HEK293 (cell line): ENCODE data around the gene UQCC3.

Experiments
- CTCF ChIA-PET: fragments of 350-600 bp; formaldehyde crosslinking; extraction: SDS; loops from one replicate; lab custom pipeline; 2021; ENCODE audit warnings: antibody characterized with exemption; lab: Yijun Ruan, JAX
- POLR2A ChIA-PET: fragments of 300-600 bp; formaldehyde crosslinking; extraction: SDS; loops from one replicate; lab custom pipeline; 2020; ENCODE audit warnings: antibody characterized with exemption, inconsistent platforms; lab: Yijun Ruan, JAX
- H3K27ac ChIP-seq: fragments of 200-500 bp; sonication (Bioruptor generic); 2 replicates; pipeline ENCODE4 v1.5.1; 2014; ENCODE audit warnings: low read depth, low read length, control low read depth, inconsistent platforms; ENCODE audit errors: extremely low read depth
- H3K36me3 ChIP-seq, 2 experiments: fragments of 200-500 bp in 1 of 2; sonication (Bioruptor generic) in 1 of 2; 1 replicate in 1 of 2; 2 replicates in 1 of 2; pipeline ENCODE4 v1.5.1; 2014 to 2017; ENCODE audit warnings: inconsistent platforms in 2 of 2, low read length in 2 of 2; ENCODE audit not compliant: control insufficient read depth in 2 of 2, insufficient read depth in 1 of 2
- H3K4me1 ChIP-seq: fragments of 200-500 bp; sonication (Bioruptor generic); 2 replicates; pipeline ENCODE4 v1.5.1; 2014; ENCODE audit warnings: mild to moderate bottlenecking, low read length, inconsistent platforms; ENCODE audit not compliant: control insufficient read depth, insufficient read depth
- H3K4me3 ChIP-seq: 2 replicates; pipeline ENCODE4 v1.5.1; 2011; ENCODE audit warnings: low read depth, mild to moderate bottlenecking, control low read depth, low read length, moderate library complexity
- H3K9me3 ChIP-seq: fragments of 200-500 bp; sonication (Bioruptor generic); 2 replicates; pipeline ENCODE4 v1.5.1; 2014; ENCODE audit warnings: low read depth, low read length, inconsistent platforms; ENCODE audit not compliant: control insufficient read depth, insufficient read depth
- FEZF1 ChIP-seq: fragments of 450-650 bp; formaldehyde crosslinking; IDR thresholded peaks from 2 replicates; pipeline ENCODE4 v1.5.1; 2016; ENCODE audit warnings: missing biosample characterization, missing genetic modification characterization
- IKZF3 ChIP-seq: fragments of 450-650 bp; IDR thresholded peaks from 2 replicates; pipeline ENCODE4 v1.5.0; 2018; ENCODE audit warnings: missing biosample characterization, mild to moderate bottlenecking, missing genetic modification characterization, moderate library complexity
- KLF7 ChIP-seq: fragments of 450-650 bp; formaldehyde crosslinking; IDR thresholded peaks from 2 replicates; pipeline ENCODE4 v1.5.1; 2016; ENCODE audit warnings: missing biosample characterization, missing genetic modification characterization, borderline replicate concordance
- MYNN ChIP-seq: fragments of 450-650 bp; formaldehyde crosslinking; IDR thresholded peaks from 2 replicates; pipeline ENCODE4 v1.5.1; 2016; ENCODE audit warnings: missing biosample characterization, missing genetic modification characterization, borderline replicate concordance
- MZF1 ChIP-seq: fragments of 450-650 bp; formaldehyde crosslinking; IDR thresholded peaks from 2 replicates; pipeline ENCODE4 v1.5.1; 2017; ENCODE audit warnings: missing biosample characterization, missing genetic modification characterization, borderline replicate concordance
- REPIN1 ChIP-seq: fragments of 450-650 bp; formaldehyde crosslinking; IDR thresholded peaks from 2 replicates; pipeline ENCODE4 v1.5.1; 2017; ENCODE audit warnings: missing biosample characterization, missing genetic modification characterization, low read depth
- SP7 ChIP-seq: fragments of 450-650 bp; formaldehyde crosslinking; IDR thresholded peaks from 2 replicates; pipeline ENCODE4 v1.5.1; 2016; ENCODE audit warnings: missing biosample characterization, missing genetic modification characterization
- YY1 ChIP-seq: fragments of 450-650 bp; formaldehyde crosslinking; IDR thresholded peaks from 2 replicates; pipeline ENCODE4 v1.5.1; 2018; ENCODE audit warnings: missing biosample characterization, missing genetic modification characterization
- ZFP3 ChIP-seq: fragments of 450-650 bp; formaldehyde crosslinking; IDR thresholded peaks from 2 replicates; pipeline ENCODE4 v1.5.1; 2016; ENCODE audit warnings: low read depth, missing biosample characterization, missing genetic modification characterization
- ZIC2 ChIP-seq: fragments of 450-650 bp; formaldehyde crosslinking; IDR thresholded peaks from 2 replicates; pipeline ENCODE4 v1.5.1; 2016; ENCODE audit warnings: missing biosample characterization, missing genetic modification characterization
- ZNF16 ChIP-seq: fragments of 450-650 bp; formaldehyde crosslinking; IDR thresholded peaks from 2 replicates; pipeline ENCODE4 v1.5.1; 2016; ENCODE audit warnings: low read depth, missing biosample characterization, missing genetic modification characterization
- ZNF184 ChIP-seq: fragments of 450-650 bp; IDR thresholded peaks from 2 replicates; pipeline ENCODE4 v1.5.1; 2018; ENCODE audit warnings: missing biosample characterization, mild to moderate bottlenecking, missing genetic modification characterization
- ZNF211 ChIP-seq: fragments of 450-650 bp; formaldehyde crosslinking; IDR thresholded peaks from 2 replicates; pipeline ENCODE4 v1.5.1; 2016; ENCODE audit warnings: low read depth, missing biosample characterization, missing genetic modification characterization
- ZNF221 ChIP-seq: fragments of 450-650 bp; formaldehyde crosslinking; IDR thresholded peaks from 2 replicates; pipeline ENCODE4 v1.5.1; 2017; ENCODE audit warnings: missing biosample characterization, missing genetic modification characterization, borderline replicate concordance
- ZNF350 ChIP-seq: fragments of 450-650 bp; formaldehyde crosslinking; IDR thresholded peaks from 2 replicates; pipeline ENCODE4 v1.5.0; 2017; ENCODE audit warnings: missing biosample characterization, mild to moderate bottlenecking, missing genetic modification characterization
- ZNF362 ChIP-seq: fragments of 450-650 bp; formaldehyde crosslinking; IDR thresholded peaks from 2 replicates; pipeline ENCODE4 v1.5.1; 2016; ENCODE audit warnings: missing biosample characterization, missing genetic modification characterization
- ZNF394 ChIP-seq: fragments of 450-650 bp; formaldehyde crosslinking; IDR thresholded peaks from 2 replicates; pipeline ENCODE4 v1.5.1; 2016; ENCODE audit warnings: missing biosample characterization, missing genetic modification characterization, mild to moderate bottlenecking, moderate library complexity, borderline replicate concordance
- ZNF571 ChIP-seq: fragments of 450-650 bp; formaldehyde crosslinking; IDR thresholded peaks from 2 replicates; pipeline ENCODE4 v1.5.0; 2017; ENCODE audit warnings: missing biosample characterization, missing genetic modification characterization
- ZNF596 ChIP-seq: fragments of 450-650 bp; IDR thresholded peaks from 2 replicates; pipeline ENCODE4 v1.5.0; 2018; ENCODE audit warnings: missing biosample characterization, mild to moderate bottlenecking, missing genetic modification characterization, moderate library complexity
- ZNF623 ChIP-seq: fragments of 450-650 bp; formaldehyde crosslinking; IDR thresholded peaks from 2 replicates; pipeline ENCODE4 v1.5.1; 2016; ENCODE audit warnings: missing biosample characterization, missing genetic modification characterization
- ZNF654 ChIP-seq: fragments of 450-650 bp; formaldehyde crosslinking; IDR thresholded peaks from 2 replicates; pipeline ENCODE4 v1.5.1; 2016; ENCODE audit warnings: low read depth, missing biosample characterization, missing genetic modification characterization
- ZNF776 ChIP-seq: fragments of 450-650 bp; formaldehyde crosslinking; IDR thresholded peaks from 2 replicates; pipeline ENCODE4 v1.5.0; 2017; ENCODE audit warnings: missing biosample characterization, missing genetic modification characterization, borderline replicate concordance
- ZSCAN16 ChIP-seq: fragments of 450-650 bp; formaldehyde crosslinking; IDR thresholded peaks from 2 replicates; pipeline ENCODE4 v1.5.1; 2016; ENCODE audit warnings: missing biosample characterization, missing genetic modification characterization
- ZXDB ChIP-seq: fragments of 450-650 bp; formaldehyde crosslinking; IDR thresholded peaks from 2 replicates; pipeline ENCODE4 v1.5.1; 2016; ENCODE audit warnings: missing biosample characterization, missing genetic modification characterization
- TF ChIP-seq, protein P1 (sequence below): fragments of 450-650 bp; formaldehyde crosslinking; IDR thresholded peaks from 2 replicates; pipeline ENCODE4 v1.5.1; 2016; ENCODE audit warnings: missing biosample characterization, missing genetic modification characterization, low read depth
- TF ChIP-seq, protein P2 (sequence below): fragments of 450-650 bp; formaldehyde crosslinking; conservative IDR thresholded peaks from 2 replicates; pipeline ENCODE4 v1.5.1; 2016; ENCODE audit warnings: low read depth, missing biosample characterization, missing genetic modification characterization
- TF ChIP-seq, protein P3 (sequence below): fragments of 450-650 bp; formaldehyde crosslinking; IDR thresholded peaks from 2 replicates; pipeline ENCODE4 v1.5.1; 2016; ENCODE audit warnings: missing biosample characterization, missing genetic modification characterization

UQCC3 gene

DNA sequence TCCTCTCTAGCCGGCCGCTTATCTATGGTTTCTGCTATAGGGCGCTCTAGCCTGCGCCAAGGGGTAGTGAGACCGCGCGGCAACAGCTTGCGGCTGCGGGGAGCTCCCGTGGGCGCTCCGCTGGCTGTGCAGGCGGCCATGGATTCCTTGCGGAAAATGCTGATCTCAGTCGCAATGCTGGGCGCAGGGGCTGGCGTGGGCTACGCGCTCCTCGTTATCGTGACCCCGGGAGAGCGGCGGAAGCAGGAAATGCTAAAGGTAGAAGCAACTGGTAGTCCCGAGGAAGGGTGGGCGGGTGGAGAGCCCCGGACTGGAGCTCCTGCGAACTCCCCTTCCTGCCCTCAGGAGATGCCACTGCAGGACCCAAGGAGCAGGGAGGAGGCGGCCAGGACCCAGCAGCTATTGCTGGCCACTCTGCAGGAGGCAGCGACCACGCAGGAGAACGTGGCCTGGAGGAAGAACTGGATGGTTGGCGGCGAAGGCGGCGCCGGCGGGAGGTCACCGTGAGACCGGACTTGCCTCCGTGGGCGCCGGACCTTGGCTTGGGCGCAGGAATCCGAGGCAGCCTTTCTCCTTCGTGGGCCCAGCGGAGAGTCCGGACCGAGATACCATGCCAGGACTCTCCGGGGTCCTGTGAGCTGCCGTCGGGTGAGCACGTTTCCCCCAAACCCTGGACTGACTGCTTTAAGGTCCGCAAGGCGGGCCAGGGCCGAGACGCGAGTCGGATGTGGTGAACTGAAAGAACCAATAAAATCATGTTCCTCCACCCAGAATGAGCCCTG is at the start of gene UQCC3, which contains the start of gene LBHD1:
UQCC3 (plus strand) TSS at position 66 of the 782 bp plus-strand sequence; CDS start at position 139, 73 bp downstream.
LBHD1 (minus strand) TSS at position 660 of the 782 bp plus-strand sequence. CDS start 2,236 bp downstream, outside the sequence.
- no peaks in the 10 kb centered on the region for H3K9me3 ChIP-seq
- peaks cover 3 to 46% of the 10 kb centered on the region in 2 experiments; a peak in 2 of 3 replicates for H3K36me3 ChIP-seq
- POLR2A ChIA-PET: interaction anchor here (0.6 to 7.2 kb wide), 44 partner anchors 8 to 216 kb away, joined by 3 to 72 read pairs (median 7); partner anchors contain the start of genes AHNAK, B3GAT3, BSCL2 and C11orf98
- H3K4me1 ChIP-seq: no peaks in the 10 kb centered on the region
- CTCF ChIA-PET: interaction anchor here (0.6 to 2.4 kb wide), 7 partner anchors 9 to 1658 kb away, joined by 3 to 8 read pairs (median 3); partner anchors contain the start of gene TRMT112
- peak within 1 kb of the TSS; percentile 84 for H3K4me3 ChIP-seq
- H3K27ac ChIP-seq: peak within 1 kb of the TSS; percentile 65
- TF ChIP-seq ZNF571 (tag by site-specific recombination): no peak
- TF ChIP-seq, protein P1, sequence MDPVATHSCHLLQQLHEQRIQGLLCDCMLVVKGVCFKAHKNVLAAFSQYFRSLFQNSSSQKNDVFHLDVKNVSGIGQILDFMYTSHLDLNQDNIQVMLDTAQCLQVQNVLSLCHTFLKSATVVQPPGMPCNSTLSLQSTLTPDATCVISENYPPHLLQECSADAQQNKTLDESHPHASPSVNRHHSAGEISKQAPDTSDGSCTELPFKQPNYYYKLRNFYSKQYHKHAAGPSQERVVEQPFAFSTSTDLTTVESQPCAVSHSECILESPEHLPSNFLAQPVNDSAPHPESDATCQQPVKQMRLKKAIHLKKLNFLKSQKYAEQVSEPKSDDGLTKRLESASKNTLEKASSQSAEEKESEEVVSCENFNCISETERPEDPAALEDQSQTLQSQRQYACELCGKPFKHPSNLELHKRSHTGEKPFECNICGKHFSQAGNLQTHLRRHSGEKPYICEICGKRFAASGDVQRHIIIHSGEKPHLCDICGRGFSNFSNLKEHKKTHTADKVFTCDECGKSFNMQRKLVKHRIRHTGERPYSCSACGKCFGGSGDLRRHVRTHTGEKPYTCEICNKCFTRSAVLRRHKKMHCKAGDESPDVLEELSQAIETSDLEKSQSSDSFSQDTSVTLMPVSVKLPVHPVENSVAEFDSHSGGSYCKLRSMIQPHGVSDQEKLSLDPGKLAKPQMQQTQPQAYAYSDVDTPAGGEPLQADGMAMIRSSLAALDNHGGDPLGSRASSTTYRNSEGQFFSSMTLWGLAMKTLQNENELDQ (tag by site-specific recombination): no peak
- TF ChIP-seq ZNF211 (tag by site-specific recombination): no peak
- no peak for TF ChIP-seq KLF7
- TF ChIP-seq ZXDB: peak; percentile 86
- TF ChIP-seq FEZF1 (tag by site-specific recombination): no peak
- TF ChIP-seq ZSCAN16 (tag by site-specific recombination): no peak
- TF ChIP-seq ZNF221 (tag by site-specific recombination): no peak
- TF ChIP-seq MYNN: no peak
- TF ChIP-seq, protein P2, sequence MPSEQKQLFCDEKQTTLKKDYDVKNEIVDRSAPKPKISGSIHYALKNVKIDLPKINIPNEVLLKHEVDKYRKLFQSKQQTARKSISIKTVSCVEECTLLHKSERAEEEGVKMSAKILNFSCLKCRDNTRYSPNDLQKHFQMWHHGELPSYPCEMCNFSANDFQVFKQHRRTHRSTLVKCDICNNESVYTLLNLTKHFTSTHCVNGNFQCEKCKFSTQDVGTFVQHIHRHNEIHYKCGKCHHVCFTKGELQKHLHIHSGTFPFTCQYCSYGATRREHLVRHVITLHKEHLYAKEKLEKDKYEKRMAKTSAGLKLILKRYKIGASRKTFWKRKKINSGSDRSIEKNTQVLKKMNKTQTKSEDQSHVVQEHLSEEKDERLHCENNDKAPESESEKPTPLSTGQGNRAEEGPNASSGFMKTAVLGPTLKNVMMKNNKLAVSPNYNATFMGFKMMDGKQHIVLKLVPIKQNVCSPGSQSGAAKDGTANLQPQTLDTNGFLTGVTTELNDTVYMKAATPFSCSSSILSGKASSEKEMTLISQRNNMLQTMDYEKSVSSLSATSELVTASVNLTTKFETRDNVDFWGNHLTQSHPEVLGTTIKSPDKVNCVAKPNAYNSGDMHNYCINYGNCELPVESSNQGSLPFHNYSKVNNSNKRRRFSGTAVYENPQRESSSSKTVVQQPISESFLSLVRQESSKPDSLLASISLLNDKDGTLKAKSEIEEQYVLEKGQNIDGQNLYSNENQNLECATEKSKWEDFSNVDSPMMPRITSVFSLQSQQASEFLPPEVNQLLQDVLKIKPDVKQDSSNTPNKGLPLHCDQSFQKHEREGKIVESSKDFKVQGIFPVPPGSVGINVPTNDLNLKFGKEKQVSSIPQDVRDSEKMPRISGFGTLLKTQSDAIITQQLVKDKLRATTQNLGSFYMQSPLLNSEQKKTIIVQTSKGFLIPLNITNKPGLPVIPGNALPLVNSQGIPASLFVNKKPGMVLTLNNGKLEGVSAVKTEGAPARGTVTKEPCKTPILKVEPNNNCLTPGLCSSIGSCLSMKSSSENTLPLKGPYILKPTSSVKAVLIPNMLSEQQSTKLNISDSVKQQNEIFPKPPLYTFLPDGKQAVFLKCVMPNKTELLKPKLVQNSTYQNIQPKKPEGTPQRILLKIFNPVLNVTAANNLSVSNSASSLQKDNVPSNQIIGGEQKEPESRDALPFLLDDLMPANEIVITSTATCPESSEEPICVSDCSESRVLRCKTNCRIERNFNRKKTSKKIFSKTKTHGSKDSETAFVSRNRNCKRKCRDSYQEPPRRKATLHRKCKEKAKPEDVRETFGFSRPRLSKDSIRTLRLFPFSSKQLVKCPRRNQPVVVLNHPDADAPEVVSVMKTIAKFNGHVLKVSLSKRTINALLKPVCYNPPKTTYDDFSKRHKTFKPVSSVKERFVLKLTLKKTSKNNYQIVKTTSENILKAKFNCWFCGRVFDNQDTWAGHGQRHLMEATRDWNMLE (tag by site-specific recombination): 0 out of 2 replicates have a peak, but pooled peaks have one; percentile 33
- TF ChIP-seq ZNF394 (tag by site-specific recombination): no peak; the same call in 1 of the 2 replicates
- TF ChIP-seq ZFP3 (tag by site-specific recombination): no peak
- no peak for TF ChIP-seq REPIN1
- TF ChIP-seq, protein P3, sequence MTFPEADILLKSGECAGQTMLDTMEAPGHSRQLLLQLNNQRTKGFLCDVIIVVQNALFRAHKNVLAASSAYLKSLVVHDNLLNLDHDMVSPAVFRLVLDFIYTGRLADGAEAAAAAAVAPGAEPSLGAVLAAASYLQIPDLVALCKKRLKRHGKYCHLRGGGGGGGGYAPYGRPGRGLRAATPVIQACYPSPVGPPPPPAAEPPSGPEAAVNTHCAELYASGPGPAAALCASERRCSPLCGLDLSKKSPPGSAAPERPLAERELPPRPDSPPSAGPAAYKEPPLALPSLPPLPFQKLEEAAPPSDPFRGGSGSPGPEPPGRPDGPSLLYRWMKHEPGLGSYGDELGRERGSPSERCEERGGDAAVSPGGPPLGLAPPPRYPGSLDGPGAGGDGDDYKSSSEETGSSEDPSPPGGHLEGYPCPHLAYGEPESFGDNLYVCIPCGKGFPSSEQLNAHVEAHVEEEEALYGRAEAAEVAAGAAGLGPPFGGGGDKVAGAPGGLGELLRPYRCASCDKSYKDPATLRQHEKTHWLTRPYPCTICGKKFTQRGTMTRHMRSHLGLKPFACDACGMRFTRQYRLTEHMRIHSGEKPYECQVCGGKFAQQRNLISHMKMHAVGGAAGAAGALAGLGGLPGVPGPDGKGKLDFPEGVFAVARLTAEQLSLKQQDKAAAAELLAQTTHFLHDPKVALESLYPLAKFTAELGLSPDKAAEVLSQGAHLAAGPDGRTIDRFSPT (tag by site-specific recombination): 0 out of 2 replicates have a peak, but pooled peaks have one; percentile 10
- TF ChIP-seq YY1 (tag by site-specific recombination): peak; percentile 66
- TF ChIP-seq ZNF596 (tag by site-specific recombination): no peak
- TF ChIP-seq ZNF184: no peak
- no peak for TF ChIP-seq ZNF623 (tag by site-specific recombination)
- no peak for TF ChIP-seq ZNF776 (tag by site-specific recombination)
- no peak for TF ChIP-seq MZF1 (tag by site-specific recombination)
- TF ChIP-seq ZNF654 (tag by site-specific recombination): no peak
- no peak for TF ChIP-seq ZNF16
- peak; percentile 72 for TF ChIP-seq IKZF3 (tag by site-specific recombination)
- no peak for TF ChIP-seq ZNF350 (tag by site-specific recombination)
- TF ChIP-seq ZIC2: peak; percentile 74
- no peak; the same call in 1 of the 2 replicates for TF ChIP-seq SP7 (tag by site-specific recombination)
- TF ChIP-seq ZNF362 (tag by site-specific recombination): no peak
